AG09309 (cell line): ENCODE measurements around the gene MYH10.

Experiments used
- DNase-seq: peaks from one replicate; pipeline ENCODE4 v3.0.0-alpha.2; 2010; ENCODE audit warnings: low read depth
- H3K4me3 ChIP-seq: 2 replicates; pipeline ENCODE4 v1.5.1; 2011; ENCODE audit warnings: mild to moderate bottlenecking, low read depth, low read length, moderate library complexity; ENCODE audit not compliant: control insufficient read depth
- TF ChIP-seq, protein P1 (sequence below): IDR thresholded peaks from 2 replicates; pipeline ENCODE4 v1.5.1; 2011; ENCODE audit warnings: mild to moderate bottlenecking, low read depth, low read length, inconsistent platforms; ENCODE audit not compliant: insufficient read depth, control insufficient read depth; ENCODE audit errors: missing control alignments

MYH10 gene

DNA sequence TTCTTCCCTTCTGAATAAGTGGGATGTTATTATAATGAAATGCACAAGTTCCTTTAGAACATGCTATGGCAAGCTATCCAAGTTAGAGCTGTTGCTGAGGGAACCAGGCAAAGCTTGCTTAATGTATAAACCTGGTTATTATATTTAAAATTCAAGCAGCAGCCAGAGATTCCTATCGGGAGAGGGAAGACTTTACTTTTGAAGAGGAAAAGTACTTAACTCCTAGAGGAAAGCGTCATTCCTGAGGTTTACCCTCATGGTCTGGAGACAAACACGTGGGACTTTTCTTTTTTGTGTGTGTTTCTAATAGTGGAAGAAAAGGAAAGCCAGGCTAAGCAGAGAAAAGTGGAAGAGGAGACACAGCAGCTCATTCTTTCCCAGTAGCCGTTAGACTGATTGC lies 39.9 kb upstream of the MYH10 start:
- TF ChIP-seq, protein P1, sequence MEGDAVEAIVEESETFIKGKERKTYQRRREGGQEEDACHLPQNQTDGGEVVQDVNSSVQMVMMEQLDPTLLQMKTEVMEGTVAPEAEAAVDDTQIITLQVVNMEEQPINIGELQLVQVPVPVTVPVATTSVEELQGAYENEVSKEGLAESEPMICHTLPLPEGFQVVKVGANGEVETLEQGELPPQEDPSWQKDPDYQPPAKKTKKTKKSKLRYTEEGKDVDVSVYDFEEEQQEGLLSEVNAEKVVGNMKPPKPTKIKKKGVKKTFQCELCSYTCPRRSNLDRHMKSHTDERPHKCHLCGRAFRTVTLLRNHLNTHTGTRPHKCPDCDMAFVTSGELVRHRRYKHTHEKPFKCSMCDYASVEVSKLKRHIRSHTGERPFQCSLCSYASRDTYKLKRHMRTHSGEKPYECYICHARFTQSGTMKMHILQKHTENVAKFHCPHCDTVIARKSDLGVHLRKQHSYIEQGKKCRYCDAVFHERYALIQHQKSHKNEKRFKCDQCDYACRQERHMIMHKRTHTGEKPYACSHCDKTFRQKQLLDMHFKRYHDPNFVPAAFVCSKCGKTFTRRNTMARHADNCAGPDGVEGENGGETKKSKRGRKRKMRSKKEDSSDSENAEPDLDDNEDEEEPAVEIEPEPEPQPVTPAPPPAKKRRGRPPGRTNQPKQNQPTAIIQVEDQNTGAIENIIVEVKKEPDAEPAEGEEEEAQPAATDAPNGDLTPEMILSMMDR: no peak
- DNase-seq: no peak
- H3K4me3 ChIP-seq: no peak overlapping the region

DNA sequence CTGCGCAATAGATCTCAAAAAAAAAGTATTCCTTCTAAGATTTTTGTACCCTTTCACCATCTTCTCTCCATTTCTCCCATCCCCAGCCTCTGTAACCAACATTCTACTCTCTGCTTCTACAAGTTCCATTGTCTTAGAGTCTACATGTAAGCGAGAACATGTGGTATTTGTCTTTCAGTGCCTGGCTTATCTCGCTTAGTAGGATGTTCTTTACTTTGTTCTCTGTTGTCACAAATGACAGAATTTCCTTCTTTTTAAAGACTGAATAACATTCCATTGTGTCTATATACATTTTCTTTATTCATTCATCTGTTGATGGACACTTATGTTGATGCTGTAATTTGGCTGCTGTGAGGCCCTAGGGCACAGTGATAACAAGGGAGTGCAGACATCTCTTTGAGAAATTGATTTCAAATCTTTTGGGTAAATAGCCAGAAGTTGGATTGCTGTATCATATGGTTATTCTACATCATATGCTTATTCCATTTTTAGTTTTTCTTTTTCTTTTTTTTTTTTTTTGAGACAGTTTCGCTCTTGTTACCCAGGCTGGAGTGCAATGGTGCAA lies 37.7 kb upstream of the MYH10 start:
- no peak overlapping the region for H3K4me3 ChIP-seq
- DNase-seq: no peak
- TF ChIP-seq, protein P1: no peak

DNA sequence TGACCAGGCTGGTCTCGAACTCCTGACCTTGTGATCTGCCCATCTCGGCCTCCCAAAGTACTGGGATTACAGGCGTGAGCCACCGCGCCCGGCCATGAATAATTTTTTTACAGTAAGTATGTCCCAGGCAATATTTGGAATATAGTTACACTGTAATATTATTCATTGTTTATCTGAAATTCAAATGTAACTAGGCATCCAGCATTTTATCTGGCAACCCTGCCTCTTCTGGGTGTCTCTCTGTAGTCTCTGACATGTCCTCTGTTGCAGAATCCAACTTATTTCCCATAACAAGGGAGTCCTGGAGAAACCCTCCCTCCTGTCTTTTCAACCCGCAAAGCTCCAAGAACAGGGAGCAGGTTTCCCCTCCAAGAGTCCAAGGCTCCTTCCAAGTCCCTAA lies 36.9 kb upstream of the MYH10 start:
- no peak overlapping the region for H3K4me3 ChIP-seq
- DNase-seq: no peak
- TF ChIP-seq, protein P1: no peak

DNA sequence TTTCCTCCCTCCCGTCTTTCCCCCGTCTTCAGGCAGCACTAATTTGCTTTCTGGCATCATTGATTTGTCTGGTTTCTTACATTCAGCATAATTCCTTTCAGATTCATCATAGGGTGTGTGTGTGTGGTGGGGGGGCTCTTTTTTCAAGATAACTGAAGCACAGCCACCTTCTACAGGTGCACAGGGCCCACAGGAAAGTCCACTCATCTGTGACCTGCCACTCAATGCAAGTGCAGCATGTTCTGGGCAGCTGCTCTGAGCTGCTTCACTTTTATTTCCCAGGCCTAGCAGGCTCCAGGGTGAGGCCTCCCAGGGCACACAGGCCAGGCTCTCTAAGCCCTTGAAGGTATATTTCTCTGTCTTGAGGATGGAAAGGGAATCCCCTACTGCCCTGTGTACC lies 35.2 kb upstream of the MYH10 start:
- no peak overlapping the region for H3K4me3 ChIP-seq
- no peak for DNase-seq
- TF ChIP-seq, protein P1: no peak

DNA sequence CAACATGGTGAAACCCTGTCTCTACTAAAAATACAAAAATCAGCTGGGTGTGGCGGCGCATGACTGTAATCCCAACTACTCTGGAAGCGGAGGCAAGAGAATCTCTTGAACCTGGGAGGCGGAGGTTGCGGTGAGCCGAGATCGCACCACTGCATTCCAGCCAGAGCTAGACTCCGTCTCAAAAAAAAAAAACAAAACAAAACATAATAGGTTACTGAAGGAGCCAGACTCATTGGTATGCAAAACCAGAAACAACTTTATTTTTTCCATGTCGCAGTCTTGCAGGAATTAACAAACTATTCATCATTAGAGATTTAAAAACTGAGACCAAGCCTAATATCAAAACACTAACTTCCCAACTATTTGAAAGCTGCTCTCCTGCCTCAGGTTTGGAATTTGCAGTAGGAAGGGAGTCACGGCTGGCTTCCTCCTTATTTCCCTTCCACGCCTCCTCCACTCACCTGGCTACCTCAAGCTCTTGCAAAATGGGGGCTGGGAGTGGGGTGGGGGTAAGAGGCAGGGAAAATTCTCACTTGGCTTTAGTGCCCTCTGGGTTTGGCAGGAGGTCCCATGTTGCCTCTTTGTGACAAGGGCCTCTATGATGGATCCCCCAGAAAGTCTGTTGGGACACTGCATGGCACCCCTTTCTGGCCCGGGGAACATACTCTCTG lies 34.1 kb upstream of the MYH10 start:
- TF ChIP-seq, protein P1: no peak
- no peak for DNase-seq
- H3K4me3 ChIP-seq: no peak overlapping the region

DNA sequence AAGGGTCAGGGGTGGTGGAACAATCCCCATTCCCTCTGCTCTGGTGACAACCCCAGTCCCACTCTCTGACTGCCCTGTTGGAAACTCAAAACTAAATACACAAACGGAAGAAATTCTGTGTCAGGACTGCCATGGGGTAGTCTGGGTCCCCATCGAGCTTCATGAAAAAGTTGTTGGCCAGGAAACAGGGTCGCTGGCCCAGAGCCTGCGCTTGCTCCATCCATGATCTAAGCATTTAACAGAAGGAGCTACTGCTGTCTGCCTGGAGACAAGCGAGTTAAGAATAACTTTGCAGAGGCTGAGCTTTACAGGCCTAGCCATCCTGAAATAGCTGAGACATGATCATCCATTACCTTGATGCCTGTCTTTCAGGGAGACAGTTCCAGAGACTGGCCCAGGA lies 32.4 kb upstream of the MYH10 start:
- no peak overlapping the region for H3K4me3 ChIP-seq
- TF ChIP-seq, protein P1: no peak
- DNase-seq: no peak
